WTC11 (cell line): ENCODE results near the gene SSH2. TPM values are rescaled to one million over a fixed set of nuclear protein-coding genes. Genes with fewer than 3 reads are reported as not detected.
A peak's percentile ranks its signal among the peaks of the same experiment; 100 is the strongest.

Experiments
- ATAC-seq: fragments of 200-7000 bp; cut with Tn5 transposase; 2 replicates; pipeline ENCODE4 v1.10.0; 2021; ENCODE audit warnings: mild to moderate bottlenecking, moderate library complexity
- CTCF ChIA-PET: fragments of 300-600 bp; sonication (Branson Sonifier 250); formaldehyde crosslinking; loops from one replicate; lab custom pipeline; 2021; ENCODE audit warnings: antibody characterized with exemption; lab: Charles Lee
- POLR2A ChIA-PET: fragments of 350-600 bp; sonication (Branson Sonifier 250); formaldehyde crosslinking; loops from one replicate; lab custom pipeline; 2021; ENCODE audit warnings: antibody characterized with exemption; lab: Charles Lee
- DNase-seq: peaks from one replicate; pipeline ENCODE4 v3.0.0; 2021; ENCODE audit warnings: low spot score
- H3K27ac Mint-ChIP-seq: 2 replicates; pipeline ENCODE4 v1.8.0; 2021; ENCODE audit warnings: mixed read lengths
- H3K27me3 Mint-ChIP-seq: 2 replicates; pipeline ENCODE4 v1.8.0; 2021; ENCODE audit warnings: low read depth, mild to moderate bottlenecking, moderate library complexity, mixed read lengths
- H3K36me3 Mint-ChIP-seq: 2 replicates; pipeline ENCODE4 v1.8.0; 2021; ENCODE audit warnings: mixed read lengths
- H3K4me1 Mint-ChIP-seq: 2 replicates; pipeline ENCODE4 v1.8.0; 2022; ENCODE audit warnings: mixed read lengths
- H3K4me3 Mint-ChIP-seq: 2 replicates; pipeline ENCODE4 v1.8.0; 2021; ENCODE audit warnings: mild to moderate bottlenecking, moderate library complexity, mixed read lengths
- H3K9me3 Mint-ChIP-seq: 2 replicates; pipeline ENCODE4 v1.8.0; 2021; ENCODE audit warnings: mixed read lengths
- ARID4B ChIP-seq: sonication (generic); formaldehyde crosslinking; IDR thresholded peaks from 2 replicates; pipeline ENCODE4 v1.8.0; 2023; ENCODE audit warnings: missing genetic modification reagents, mild to moderate bottlenecking, borderline replicate concordance
- ATF2 ChIP-seq: sonication (generic); formaldehyde crosslinking; IDR thresholded peaks from 2 replicates; pipeline ENCODE4 v1.8.1; 2022; ENCODE audit warnings: low read depth, missing genetic modification reagents, borderline replicate concordance
- CREM ChIP-seq: sonication (generic); formaldehyde crosslinking; IDR thresholded peaks from 2 replicates; pipeline ENCODE4 v1.8.1; 2022; ENCODE audit warnings: mild to moderate bottlenecking, missing genetic modification reagents, moderate library complexity
- GTF2I ChIP-seq: fragments of 250-450 bp; sonication (Bioruptor Pico); conservative IDR thresholded peaks from 2 replicates; pipeline ENCODE4 v1.4.0; 2021; ENCODE audit warnings: mild to moderate bottlenecking
- IRF1 ChIP-seq: sonication (generic); formaldehyde crosslinking; IDR thresholded peaks from 2 replicates; pipeline ENCODE4 v1.8.0; 2023; ENCODE audit warnings: missing genetic modification reagents
- JUN ChIP-seq: sonication (generic); formaldehyde crosslinking; IDR thresholded peaks from 2 replicates; pipeline ENCODE4 v1.8.0; 2023; ENCODE audit warnings: mild to moderate bottlenecking, missing genetic modification reagents
- MAX ChIP-seq: sonication (generic); formaldehyde crosslinking; IDR thresholded peaks from 2 replicates; pipeline ENCODE4 v1.8.0; 2022; ENCODE audit warnings: mild to moderate bottlenecking, missing genetic modification reagents
- NFATC4 ChIP-seq: fragments of 250-450 bp; sonication (Bioruptor Pico); IDR thresholded peaks from 2 replicates; pipeline ENCODE4 v1.9.0; 2021; ENCODE audit warnings: mild to moderate bottlenecking
- NR2C2 ChIP-seq: sonication (generic); formaldehyde crosslinking; IDR thresholded peaks from 2 replicates; pipeline ENCODE4 v1.8.0; 2022; ENCODE audit warnings: mild to moderate bottlenecking, missing genetic modification reagents
- NR3C1 ChIP-seq: sonication (generic); formaldehyde crosslinking; conservative IDR thresholded peaks from 2 replicates; pipeline ENCODE4 v1.8.1; 2023; ENCODE audit warnings: low read depth, mild to moderate bottlenecking, missing genetic modification reagents
- TEAD4 ChIP-seq: sonication (generic); formaldehyde crosslinking; IDR thresholded peaks from 2 replicates; pipeline ENCODE4 v1.8.0; 2022; ENCODE audit warnings: mild to moderate bottlenecking, missing genetic modification reagents
- TP53 ChIP-seq: sonication (generic); formaldehyde crosslinking; IDR thresholded peaks from 2 replicates; pipeline ENCODE4 v1.8.1; 2023; ENCODE audit warnings: mild to moderate bottlenecking, missing genetic modification reagents
- ZNF138 ChIP-seq: sonication (generic); formaldehyde crosslinking; conservative IDR thresholded peaks from 2 replicates; pipeline ENCODE4 v1.8.1; 2022; ENCODE audit warnings: mild to moderate bottlenecking, moderate library complexity, missing genetic modification reagents
- ZNF425 ChIP-seq: fragments of 250-450 bp; sonication (Bioruptor Pico); conservative IDR thresholded peaks from 2 replicates; pipeline ENCODE4 v1.9.0; 2021; ENCODE audit warnings: mild to moderate bottlenecking
- ZNF532 ChIP-seq: fragments of 250-450 bp; sonication (Bioruptor Pico); IDR thresholded peaks from 2 replicates; pipeline ENCODE4 v1.9.0; 2021; ENCODE audit warnings: mild to moderate bottlenecking, borderline replicate concordance
- total RNA-seq: library from RNA; stranded (reverse); gene quantifications from 3 replicates; pipeline ENCODE4 v1.2.3, GENCODE V29; 2021

The SSH2 gene
- total RNA-seq, 1 experiment from 2014 or later: 14.3 TPM

- Mint-ChIP-seq H3K4me1 (peaks cover under 1% of the 10 kb centered on the region), H3K36me3 (peaks cover under 1% of the 10 kb centered on the region; the same call in 1 of the 2 replicates), H3K27me3 (no peaks in the 10 kb centered on the region), H3K27ac (peak overlapping the region; percentile 2; the same call in 1 of the 2 replicates), H3K4me3 (no peak overlapping the region), H3K9me3 (peaks cover 10% of the 10 kb centered on the region)
- TF ChIP-seq NR2C2 (CRISPR knock-in tag) (no peak), ARID4B (CRISPR knock-in tag) (no peak)
- DNase-seq: no peak
- ChIA-PET CTCF (interaction anchor here (0.8 to 2.0 kb wide), 3 partner anchors 47 to 361 kb away, joined by 3 to 8 read pairs (median 4); no protein-coding TSS in a partner anchor), POLR2A (no interaction called here)
- no peak for ATAC-seq
Observed at GRCh38 chr17:29732613-29733012, 197.4 kb downstream of the SSH2 start.

- Mint-ChIP-seq H3K4me3 (no peak overlapping the region), H3K27ac (no peak overlapping the region), H3K36me3 (peaks cover 2% of the 10 kb centered on the region; the same call in 1 of the 2 replicates), H3K27me3 (no peaks in the 10 kb centered on the region), H3K9me3 (peaks cover 10% of the 10 kb centered on the region), H3K4me1 (peaks cover 4% of the 10 kb centered on the region)
- POLR2A ChIA-PET: no interaction called here
- no peak for DNase-seq
- CTCF ChIA-PET: interaction anchor here (0.9 to 2.0 kb wide), 2 partner anchors 48 to 93 kb away, joined by 4 to 8 read pairs; no protein-coding TSS in a partner anchor
- no peak for ATAC-seq
- TF ChIP-seq TP53 (CRISPR knock-in tag) (no peak), ZNF138 (CRISPR knock-in tag) (no peak), JUN (CRISPR knock-in tag) (no peak), IRF1 (CRISPR knock-in tag) (no peak), ATF2 (CRISPR knock-in tag) (no peak), GTF2I (no peak), NR3C1 (CRISPR knock-in tag) (no peak), NFATC4 (CRISPR knock-in tag) (no peak), ZNF425 (no peak)
- TF ChIP-seq, all 79 proteins: peak for 0
Observed at GRCh38 chr17:29732209-29732608, 197.8 kb downstream of the SSH2 start.

GRCh38 chr17:29731589-29731929 lies 198.5 kb downstream of the SSH2 start:
- Mint-ChIP-seq H3K9me3 (peaks cover 10% of the 10 kb centered on the region), H3K4me3 (no peak overlapping the region), H3K4me1 (peaks cover 10% of the 10 kb centered on the region), H3K36me3 (peaks cover 2% of the 10 kb centered on the region; the same call in 1 of the 2 replicates), H3K27ac (no peak overlapping the region), H3K27me3 (no peaks in the 10 kb centered on the region)
- POLR2A ChIA-PET: no interaction called here
- TF ChIP-seq CREM (CRISPR knock-in tag) (no peak), TEAD4 (CRISPR knock-in tag) (no peak), MAX (CRISPR knock-in tag) (no peak), ZNF532 (CRISPR knock-in tag) (no peak)
- ATAC-seq (no peak), DNase-seq (no peak)
- CTCF ChIA-PET: interaction anchor here (1.0 kb wide), 1 partner anchor 115 kb away, joined by 3 read pairs; no protein-coding TSS in a partner anchor
